MM.1S (cell line): ENCODE measurements around the gene TOB1.

Source experiments
- DNase-seq: peaks from one replicate; pipeline ENCODE4 v3.0.0-alpha.2; 2015
- H2AFZ ChIP-seq: fragments of 300-600 bp; sonication (generic); 2 replicates; pipeline ENCODE4 v1.6.0; 2016; ENCODE audit warnings: antibody characterized with exemption, low read length
- H3F3A ChIP-seq: fragments of 300-600 bp; sonication (generic); 2 replicates; pipeline ENCODE4 v1.6.1; 2016; ENCODE audit warnings: mild to moderate bottlenecking, antibody characterized with exemption, low read length, moderate library complexity, mixed read lengths; ENCODE audit not compliant: insufficient read depth
- H3K27ac ChIP-seq: fragments of 300-600 bp; sonication (generic); 2 replicates; pipeline ENCODE4 v1.5.1; 2016; ENCODE audit warnings: mild to moderate bottlenecking, low read length
- H3K27me3 ChIP-seq: fragments of 300-600 bp; sonication (generic); replicated peaks from 2 replicates; pipeline ENCODE4 v1.6.0; 2016; ENCODE audit warnings: low read length; ENCODE audit not compliant: insufficient read depth
- H3K36me3 ChIP-seq: fragments of 300-600 bp; sonication (generic); replicated peaks from 2 replicates; pipeline ENCODE4 v1.6.1; 2016; ENCODE audit warnings: mild to moderate bottlenecking, low read length, mixed read lengths; ENCODE audit not compliant: insufficient read depth
- H3K4me1 ChIP-seq: fragments of 300-600 bp; sonication (generic); 2 replicates; pipeline ENCODE4 v1.6.1; 2016; ENCODE audit warnings: low read length, mixed read lengths
- H3K4me2 ChIP-seq: fragments of 300-600 bp; sonication (generic); 2 replicates; pipeline ENCODE4 v1.6.0; 2016; ENCODE audit warnings: low read depth, low read length
- H3K4me3 ChIP-seq: fragments of 300-600 bp; sonication (generic); 2 replicates; pipeline ENCODE4 v1.5.1; 2016; ENCODE audit warnings: low read length, mixed read lengths
- H3K79me2 ChIP-seq: fragments of 300-600 bp; sonication (generic); 2 replicates; pipeline ENCODE4 v1.6.1; 2016; ENCODE audit warnings: mixed run types, low read length, mixed read lengths
- H3K9ac ChIP-seq: fragments of 300-600 bp; sonication (generic); 2 replicates; pipeline ENCODE4 v1.6.1; 2016; ENCODE audit warnings: low read length, mixed read lengths
- H3K9me2 ChIP-seq: fragments of 300-600 bp; sonication (generic); replicated peaks from 2 replicates; pipeline ENCODE4 v1.6.1; 2016; ENCODE audit warnings: mild to moderate bottlenecking, low read length, mixed read lengths; ENCODE audit not compliant: insufficient read depth
- H3K9me3 ChIP-seq: fragments of 300-600 bp; sonication (generic); replicated peaks from 2 replicates; pipeline ENCODE4 v1.6.1; 2016; ENCODE audit warnings: mild to moderate bottlenecking, low read length, mixed read lengths; ENCODE audit not compliant: insufficient read depth
- H4K20me1 ChIP-seq: fragments of 300-600 bp; sonication (generic); 2 replicates; pipeline ENCODE4 v1.6.1; 2016; ENCODE audit warnings: mild to moderate bottlenecking, low read length, moderate library complexity, mixed read lengths; ENCODE audit not compliant: insufficient read depth
- CTCF ChIP-seq: fragments of 300-600 bp; sonication (generic); IDR thresholded peaks from 2 replicates; pipeline ENCODE4 v1.5.1; 2016; ENCODE audit warnings: antibody characterized with exemption, low read length, mixed read lengths
- EZH2 ChIP-seq: fragments of 300-600 bp; sonication (generic); optimal IDR thresholded peaks from 2 replicates; pipeline ENCODE3; 2017; ENCODE audit warnings: low read depth, mild to moderate bottlenecking, antibody characterized with exemption, low read length, mixed read lengths
- EZH2phosphoT487 ChIP-seq: fragments of 300-600 bp; sonication (generic); IDR thresholded peaks from 2 replicates; pipeline ENCODE4 v1.6.1; 2018; ENCODE audit warnings: antibody characterized with exemption, low read length

Gene TOB1

GRCh38 chr17:50908860-50909764 is 43.0 kb upstream of the TOB1 start:
- Histone ChIP-seq H3K36me3 (no peaks in the 10 kb centered on the region), H3K9me2 (no peaks in the 10 kb centered on the region), H3K9me3 (no peaks in the 10 kb centered on the region), H3K4me3 (no peak overlapping the region), H3K9ac (no peak overlapping the region), H3K27me3 (no peaks in the 10 kb centered on the region), H3K4me1 (no peaks in the 10 kb centered on the region), H3F3A (no peaks in the 10 kb centered on the region), H3K27ac (no peak overlapping the region), H3K79me2 (no peaks in the 10 kb centered on the region), H3K4me2 (no peak overlapping the region), H2AFZ (no peak overlapping the region), H4K20me1 (no peaks in the 10 kb centered on the region)
- TF ChIP-seq EZH2: no peak
- DNase-seq: no peak

- no peaks in the 10 kb centered on the region for H3F3A ChIP-seq
- H3K4me3 ChIP-seq: no peak overlapping the region
- no peak overlapping the region for H3K27ac ChIP-seq
- no peaks in the 10 kb centered on the region for H4K20me1 ChIP-seq
- H2AFZ ChIP-seq: no peak overlapping the region
- no peak overlapping the region for H3K4me2 ChIP-seq
- no peaks in the 10 kb centered on the region for H3K79me2 ChIP-seq
- TF ChIP-seq EZH2 (no peak), EZH2phosphoT487 (no peak), CTCF (no peak)
- H3K27me3 ChIP-seq: no peaks in the 10 kb centered on the region
- no peaks in the 10 kb centered on the region for H3K36me3 ChIP-seq
- peaks cover 5% of the 10 kb centered on the region for H3K4me1 ChIP-seq
- H3K9ac ChIP-seq: no peak overlapping the region
- no peaks in the 10 kb centered on the region for H3K9me2 ChIP-seq
- H3K9me3 ChIP-seq: no peaks in the 10 kb centered on the region
- DNase-seq: no peak
Observed at GRCh38 chr17:50908140-50908859, 42.1 kb upstream of the TOB1 start.

GRCh38 chr17:50906443-50906842 is 40.3 kb upstream of the TOB1 start:
- TF ChIP-seq CTCF: no peak
- TF ChIP-seq EZH2phosphoT487: no peak
- no peak for TF ChIP-seq EZH2
- no peak overlapping the region for H2AFZ ChIP-seq
- no peaks in the 10 kb centered on the region for H3K27me3 ChIP-seq
- DNase-seq: no peak
- no peaks in the 10 kb centered on the region for H3K9me2 ChIP-seq
- peaks cover 5% of the 10 kb centered on the region; the same call in 1 of the 2 replicates for H3F3A ChIP-seq
- H3K4me3 ChIP-seq: no peak overlapping the region
- no peaks in the 10 kb centered on the region for H4K20me1 ChIP-seq
- H3K9me3 ChIP-seq: no peaks in the 10 kb centered on the region
- no peak overlapping the region for H3K4me2 ChIP-seq
- H3K36me3 ChIP-seq: no peaks in the 10 kb centered on the region
- no peak overlapping the region for H3K27ac ChIP-seq
- peaks cover 14% of the 10 kb centered on the region for H3K4me1 ChIP-seq
- no peak overlapping the region for H3K9ac ChIP-seq
- no peaks in the 10 kb centered on the region for H3K79me2 ChIP-seq
